HepG2 (cell line): ENCODE results near the gene GRB10. TPM values are rescaled to one million over a fixed set of nuclear protein-coding genes. Genes with fewer than 3 reads are reported as not detected.

Source experiments
- ATAC-seq: fragments of 200-7000 bp; cut with Tn5 transposase; 3 replicates; pipeline ENCODE4 v1.9.1; 2020; ENCODE audit warnings: mild to moderate bottlenecking, moderate library complexity
- BruUV-seq: library from RNA; stranded (reverse); fragments of 400-500 nt; replicated peaks from 2 replicates; lab custom pipeline; 2021; lab: Mats Ljungman, UMichigan
- CTCF ChIA-PET: fragments of 300-600 bp; formaldehyde crosslinking; extraction: SDS; loops from one replicate; lab custom pipeline; 2021; ENCODE audit warnings: low total read pairs, inconsistent platforms, low intra/inter-chr PET ratio; lab: Yijun Ruan, JAX
- POLR2A ChIA-PET: fragments of 350-600 bp; sonication (Branson Sonifier 250); formaldehyde crosslinking; loops from one replicate; lab custom pipeline; 2020; ENCODE audit warnings: antibody characterized with exemption, inconsistent platforms; lab: Yijun Ruan, JAX
- DNase-seq: peaks from one replicate; pipeline ENCODE4 v3.0.0-alpha.2; 2015; ENCODE audit warnings: low spot score
- FAIRE-seq: peaks from 3 replicates; lab custom pipeline; 2011; peaks lifted over from hg19 to GRCh38; lab: Jason Lieb, UNC
- H2AFZ ChIP-seq: one replicate; pipeline ENCODE4 v1.6.1; 2011; ENCODE audit warnings: low read length, inconsistent platforms
- H3K27ac ChIP-seq: fragments of 300-600 bp; 3 replicates; pipeline ENCODE4 v1.8.0; 2011; ENCODE audit warnings: mixed run types, mild to moderate bottlenecking, mixed read lengths, low read length, inconsistent platforms; ENCODE audit not compliant: insufficient read depth; ENCODE audit errors: extremely low read length
- H3K27me3 ChIP-seq, 2 experiments: fragments of 200-600 bp in 1 of 2; 2 replicates in 1 of 2; 3 replicates in 1 of 2; pipeline versions ENCODE4 v1.6.0 to v1.8.0; 2011; ENCODE audit warnings: low read length in 2 of 2, mild to moderate bottlenecking in 2 of 2, moderate library complexity in 2 of 2, inconsistent platforms in 1 of 2; ENCODE audit not compliant: insufficient read depth in 2 of 2, control insufficient read depth in 1 of 2
- H3K36me3 ChIP-seq, 2 experiments: fragments of 200-600 bp in 1 of 2; replicated peaks in 1 of 2; 2 replicates in 1 of 2; 3 replicates in 1 of 2; pipeline versions ENCODE4 v1.5.1 to v1.8.0; 2011; ENCODE audit warnings: low read length in 2 of 2, inconsistent platforms in 1 of 2; ENCODE audit not compliant: insufficient read depth in 2 of 2, control insufficient read depth in 1 of 2
- H3K4me1 ChIP-seq: 2 replicates; pipeline ENCODE4 v1.5.1; 2012; ENCODE audit warnings: low read length, inconsistent platforms; ENCODE audit not compliant: insufficient read depth
- H3K4me2 ChIP-seq: 2 replicates; pipeline ENCODE4 v1.6.0; 2011; ENCODE audit warnings: low read depth, low read length, inconsistent platforms
- H3K4me3 ChIP-seq, 3 experiments: fragments of 200-600 bp in 1 of 3; sonication (generic), shearing (Covaris generic) in 1 of 3; replicated peaks in 1 of 3; 2 replicates each; pipeline ENCODE4 v1.5.1; 2011 to 2016; ENCODE audit warnings: low read length in 3 of 3, inconsistent platforms in 2 of 3, low read depth in 2 of 3, mild to moderate bottlenecking in 2 of 3, control low read depth in 1 of 3, mixed read lengths in 1 of 3; ENCODE audit not compliant: insufficient read depth in 1 of 3
- H3K79me2 ChIP-seq: one replicate; pipeline ENCODE4 v1.6.1; 2011; ENCODE audit warnings: low read length, inconsistent platforms; ENCODE audit not compliant: insufficient read depth
- H3K9ac ChIP-seq: 2 replicates; pipeline ENCODE4 v1.6.0; 2011; ENCODE audit warnings: mild to moderate bottlenecking, low read depth, low read length, inconsistent platforms; ENCODE audit not compliant: insufficient read depth
- H3K9me3 ChIP-seq: 2 replicates; pipeline ENCODE4 v1.5.1; 2012; ENCODE audit warnings: mild to moderate bottlenecking, low read length
- H4K20me1 ChIP-seq: 2 replicates; pipeline ENCODE4 v1.6.0; 2011; ENCODE audit warnings: inconsistent platforms, mild to moderate bottlenecking, low read length, moderate library complexity; ENCODE audit not compliant: insufficient read depth
- AKAP8 ChIP-seq: sonication (generic); formaldehyde crosslinking; IDR thresholded peaks from 2 replicates; pipeline ENCODE4 v1.5.1; 2020; ENCODE audit warnings: mild to moderate bottlenecking, missing genetic modification reagents
- HDAC6 ChIP-seq: fragments of 200-600 bp; sonication (generic); IDR thresholded peaks from 2 replicates; pipeline ENCODE4 v1.7.0; 2017; ENCODE audit warnings: mild to moderate bottlenecking, antibody characterized with exemption, low read length, low read depth
- HHEX ChIP-seq: IDR thresholded peaks from 2 replicates; pipeline ENCODE4 v1.6.1; 2016; ENCODE audit warnings: control low read depth
- SRF ChIP-seq: IDR thresholded peaks from 2 replicates; pipeline ENCODE4 v1.6.1; 2011; ENCODE audit warnings: mild to moderate bottlenecking, low read depth, low read length, moderate library complexity
- TOPORS ChIP-seq: sonication (generic); formaldehyde crosslinking; IDR thresholded peaks from 2 replicates; pipeline ENCODE4 v1.8.0; 2023; ENCODE audit warnings: mild to moderate bottlenecking, missing genetic modification reagents
- ZNF251 ChIP-seq: sonication (generic); formaldehyde crosslinking; IDR thresholded peaks from 2 replicates; pipeline ENCODE4 v1.9.0; 2021; ENCODE audit warnings: mild to moderate bottlenecking, missing genetic modification reagents
- ZNF652 ChIP-seq: IDR thresholded peaks from 2 replicates; pipeline ENCODE4 v1.6.1; 2016; ENCODE audit warnings: low read depth, borderline replicate concordance
- ZNF879 ChIP-seq: sonication (generic); formaldehyde crosslinking; IDR thresholded peaks from 2 replicates; pipeline ENCODE4 v1.8.1; 2023; ENCODE audit warnings: missing genetic modification reagents
- ZNF883 ChIP-seq: sonication (generic); formaldehyde crosslinking; IDR thresholded peaks from 2 replicates; pipeline ENCODE4 v1.5.1; 2020; ENCODE audit warnings: mild to moderate bottlenecking, missing genetic modification reagents; ENCODE audit errors: not compliant biosample characterization
- WGBS: methylation state at CpG from one replicate; pipeline ENCODE4 v1.1.6; 2017; ENCODE audit warnings: low lambda C conversion rate; 5-methylcytosine and 5-hydroxymethylcytosine counted together
- in situ Hi-C: cut with HindIII; loops from 2 replicates; pipeline ENCODE4 v1.10.0; 2017; ENCODE audit warnings: low pct_unique_long_range_greater_than_20kb; ENCODE audit not compliant: extremely low pct_ligation_motif_present
- intact Hi-C: fragments of 100-400 bp; cut with micrococcal nuclease; formaldehyde crosslinking; loops from one replicate; pipeline ENCODE4 v1.10.0; 2022; ENCODE audit not compliant: unreplicated experiment
- polyA plus RNA-seq, 8 experiments: library from polyadenylated mRNA; depleted of rRNA in 3 of 8; stranded (reverse) in 7 of 8; unstranded in 1 of 8; fragments of >200 nt; fragmentation: Illumina TruSeq in 4 of 8; extraction: Trizol in 4 of 8; gene quantifications; 2 replicates each; pipeline versions ENCODE4 v1.2.1 to v1.2.3, GENCODE V29; 2011 to 2016; ENCODE audit warnings: low read depth in 4 of 8, missing spikeins in 1 of 8, mixed read lengths in 1 of 8; ENCODE audit not compliant: insufficient read depth in 1 of 8
- total RNA-seq, 5 experiments: library from RNA; depleted of rRNA; stranded (reverse); fragments of >200 nt; fragmentation: Illumina TruSeq; extraction: Trizol; gene quantifications; 2 replicates each; pipeline ENCODE4 v1.2.3, GENCODE V29; 2016; ENCODE audit warnings: low read depth in 1 of 5
- TF ChIP-seq, protein P1 (sequence below): sonication (generic); formaldehyde crosslinking; IDR thresholded peaks from 2 replicates; pipeline ENCODE4 v1.8.0; 2022; ENCODE audit warnings: low read depth, missing genetic modification reagents
- TF ChIP-seq, protein P2 (sequence below): fragments of 450-650 bp; IDR thresholded peaks from 2 replicates; pipeline ENCODE4 v1.6.1; 2016

Gene GRB10
- total and polyA plus RNA-seq, 2 of the 13 experiments (the other 11 are each of a cell fraction or from before 2014, with no cell fraction given), result 4.0 to 6.8 TPM

DNA sequence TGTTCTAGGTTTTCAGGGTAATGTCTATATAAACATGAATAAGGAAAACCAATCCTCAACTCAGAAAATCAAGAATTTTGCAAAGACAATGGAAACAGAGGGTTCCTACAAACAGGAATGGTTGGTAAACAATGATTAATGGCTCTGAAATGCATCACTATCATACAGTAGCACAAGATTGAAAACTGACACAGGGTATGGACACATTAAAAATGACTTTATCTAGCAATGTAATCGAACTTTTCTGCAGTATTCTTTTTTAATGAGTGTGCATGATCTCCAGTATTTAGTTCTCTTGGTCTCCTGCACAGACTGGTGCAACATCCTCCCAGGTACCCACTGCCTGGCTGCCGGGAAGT is 15.9 kb downstream of the GRB10 start:
- CTCF ChIA-PET, result no interaction called here

GRCh38 chr7:50766106-50766848 is 16.4 kb downstream of the GRB10 start:
- H3K4me1 ChIP-seq, result peaks cover 20% of the 10 kb centered on the region
- FAIRE-seq (no peak), DNase-seq (no peak), ATAC-seq (no peak)
- no peaks in the 10 kb centered on the region for H4K20me1 ChIP-seq
- no peak overlapping the region for H3K4me2 ChIP-seq
- no peaks in the 10 kb centered on the region for H3K27me3 ChIP-seq
- 50% methylated on average over 5 of the region's 5 CpGs for WGBS
- no peak overlapping the region for H3K4me3 ChIP-seq
- TF ChIP-seq ZNF652 (no peak), AKAP8 (CRISPR knock-in tag) (no peak), SRF (no peak), HDAC6 (no peak), ZNF879 (CRISPR knock-in tag) (no peak), ZNF251 (CRISPR knock-in tag) (no peak), TOPORS (CRISPR knock-in tag) (no peak)
- TF ChIP-seq, protein P1, sequence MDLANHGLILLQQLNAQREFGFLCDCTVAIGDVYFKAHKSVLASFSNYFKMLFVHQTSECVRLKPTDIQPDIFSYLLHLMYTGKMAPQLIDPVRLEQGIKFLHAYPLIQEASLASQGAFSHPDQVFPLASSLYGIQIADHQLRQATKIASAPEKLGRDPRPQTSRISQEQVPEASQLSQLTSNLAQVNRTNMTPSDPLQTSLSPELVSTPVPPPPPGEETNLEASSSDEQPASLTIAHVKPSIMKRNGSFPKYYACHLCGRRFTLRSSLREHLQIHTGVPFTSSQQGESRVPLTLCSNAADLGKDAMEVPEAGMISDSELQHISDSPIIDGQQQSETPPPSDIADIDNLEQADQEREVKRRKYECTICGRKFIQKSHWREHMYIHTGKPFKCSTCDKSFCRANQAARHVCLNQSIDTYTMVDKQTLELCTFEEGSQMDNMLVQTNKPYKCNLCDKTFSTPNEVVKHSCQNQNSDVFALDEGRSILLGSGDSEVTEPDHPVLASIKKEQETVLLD, result no peak
- H3K9ac ChIP-seq, result no peak overlapping the region
- H2AFZ ChIP-seq, result no peak overlapping the region
- in situ Hi-C loops (no loop called here), intact Hi-C loops (no loop called here)
- no peaks in the 10 kb centered on the region for H3K36me3 ChIP-seq
- H3K79me2 ChIP-seq, result no peaks in the 10 kb centered on the region
- no TSS peak for BruUV-seq
- ChIA-PET CTCF (no interaction called here), POLR2A (no interaction called here)
- no peak overlapping the region for H3K27ac ChIP-seq
- no peaks in the 10 kb centered on the region for H3K9me3 ChIP-seq

More for the DNA sequence above, 15.9 kb downstream of the GRB10 start:
- FAIRE-seq, result no peak
- Histone ChIP-seq H3K9me3 (no peaks in the 10 kb centered on the region), H3K4me2 (no peak overlapping the region), H4K20me1 (no peaks in the 10 kb centered on the region), H3K79me2 (no peaks in the 10 kb centered on the region), H3K27me3 (no peaks in the 10 kb centered on the region), H2AFZ (no peak overlapping the region), H3K4me3 (no peak overlapping the region), H3K27ac (no peak overlapping the region), H3K36me3 (no peaks in the 10 kb centered on the region), H3K4me1 (peaks cover 24% of the 10 kb centered on the region), H3K9ac (no peak overlapping the region)
- POLR2A ChIA-PET, result no interaction called here
- TF ChIP-seq, protein P2, sequence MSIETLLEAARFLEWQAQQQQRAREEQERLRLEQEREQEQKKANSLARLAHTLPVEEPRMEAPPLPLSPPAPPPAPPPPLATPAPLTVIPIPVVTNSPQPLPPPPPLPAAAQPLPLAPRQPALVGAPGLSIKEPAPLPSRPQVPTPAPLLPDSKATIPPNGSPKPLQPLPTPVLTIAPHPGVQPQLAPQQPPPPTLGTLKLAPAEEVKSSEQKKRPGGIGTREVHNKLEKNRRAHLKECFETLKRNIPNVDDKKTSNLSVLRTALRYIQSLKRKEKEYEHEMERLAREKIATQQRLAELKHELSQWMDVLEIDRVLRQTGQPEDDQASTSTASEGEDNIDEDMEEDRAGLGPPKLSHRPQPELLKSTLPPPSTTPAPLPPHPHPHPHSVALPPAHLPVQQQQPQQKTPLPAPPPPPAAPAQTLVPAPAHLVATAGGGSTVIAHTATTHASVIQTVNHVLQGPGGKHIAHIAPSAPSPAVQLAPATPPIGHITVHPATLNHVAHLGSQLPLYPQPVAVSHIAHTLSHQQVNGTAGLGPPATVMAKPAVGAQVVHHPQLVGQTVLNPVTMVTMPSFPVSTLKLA, result no peak
- TF ChIP-seq HHEX (CRISPR knock-in tag) (no peak), ZNF883 (CRISPR knock-in tag) (no peak)
- intact Hi-C loops (no loop called here), in situ Hi-C loops (no loop called here)
- WGBS, result 69% methylated on average over 2 of the region's 2 CpGs
- no TSS peak for BruUV-seq
- no peak for DNase-seq
- no peak for ATAC-seq
